Stimulated activated CD8-positive, alpha-beta memory T cell treated with anti-CD3 and anti-CD28 coated beads, Interleukin-15, amount 100 ng/mL, for 1 hour (primary cell): ENCODE data around the gene USP36.
A peak's percentile ranks its signal among the peaks of the same experiment; 100 is the strongest.

Experiments used
- DNase-seq: peaks from one replicate; pipeline ENCODE4 v3.0.0-alpha.2; 2020; ENCODE audit warnings: low read depth

The USP36 gene

GRCh38 chr17:78838574-78839005 is 2.0 kb downstream of the USP36 start:
- no peak for DNase-seq

GRCh38 chr17:78836420-78837021 is 4.1 kb downstream of the USP36 start:
- DNase-seq: no peak

GRCh38 chr17:78834571-78834970 is 6.0 kb downstream of the USP36 start:
- no peak for DNase-seq

GRCh38 chr17:78832541-78832810 is 8.1 kb downstream of the USP36 start:
- no peak for DNase-seq

- DNase-seq: no peak
These were observed 8.7 kb downstream of the USP36 start for GRCh38 chr17:78831688-78832540.

- no peak for DNase-seq
These were observed 11.1 kb downstream of the USP36 start for GRCh38 chr17:78829477-78829876.

GRCh38 chr17:78828470-78829185 is 12.0 kb downstream of the USP36 start:
- no peak for DNase-seq

GRCh38 chr17:78826836-78827509 is 13.6 kb downstream of the USP36 start:
- DNase-seq: no peak

- DNase-seq: no peak
These were observed 14.2 kb downstream of the USP36 start for GRCh38 chr17:78826421-78826820.

- DNase-seq: no peak
These were observed 14.9 kb downstream of the USP36 start for GRCh38 chr17:78825696-78826095.

GRCh38 chr17:78824240-78824639 is 16.4 kb downstream of the USP36 start:
- no peak for DNase-seq

- no peak for DNase-seq
These were observed 17.1 kb downstream of the USP36 start for GRCh38 chr17:78823282-78824046.

GRCh38 chr17:78822552-78822951 is 18.1 kb downstream of the USP36 start:
- DNase-seq: no peak

GRCh38 chr17:78821961-78822360 is 18.7 kb downstream of the USP36 start:
- no peak for DNase-seq

GRCh38 chr17:78820841-78821240 is 19.8 kb downstream of the USP36 start:
- DNase-seq: no peak

- DNase-seq: no peak
These were observed 20.5 kb downstream of the USP36 start for GRCh38 chr17:78819806-78820792.

- DNase-seq: no peak
These were observed 21.2 kb downstream of the USP36 start for GRCh38 chr17:78819402-78819801.

- peak; percentile 27 for DNase-seq
These were observed 21.7 kb downstream of the USP36 start for GRCh38 chr17:78818932-78819331.

GRCh38 chr17:78818152-78818846 is 22.3 kb downstream of the USP36 start:
- DNase-seq: no peak

- no peak for DNase-seq
These were observed 23.5 kb downstream of the USP36 start for GRCh38 chr17:78817123-78817522.
